GM18861 (cell line): ENCODE data around the gene N4BP2L1.

Experiments
- ATAC-seq: cut with Tn5 transposase; IDR thresholded peaks from one replicate; pipeline ENCODE4 v1.9.1; 2021; ENCODE audit not compliant: unreplicated experiment

Gene N4BP2L1

DNA sequence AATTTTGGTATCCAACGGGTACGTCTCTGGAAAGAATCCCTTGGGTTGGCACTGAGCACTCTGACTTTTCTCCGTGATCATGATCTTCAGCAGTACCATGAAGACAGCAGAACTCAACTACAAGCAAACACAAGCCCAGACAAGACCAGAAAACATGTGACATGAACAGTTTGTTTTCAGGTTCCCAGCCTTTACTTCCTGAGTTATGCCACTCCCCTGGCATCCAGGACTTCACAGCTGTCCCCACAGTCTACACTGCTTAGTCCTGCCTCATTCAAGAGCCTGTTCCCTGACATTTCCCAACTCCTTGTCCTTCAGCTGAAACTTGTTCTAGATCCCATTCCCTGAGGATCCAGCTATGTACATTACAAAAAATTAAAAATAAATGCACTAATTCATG lies 4.9 kb upstream of the N4BP2L1 start:
- no peak for ATAC-seq

DNA sequence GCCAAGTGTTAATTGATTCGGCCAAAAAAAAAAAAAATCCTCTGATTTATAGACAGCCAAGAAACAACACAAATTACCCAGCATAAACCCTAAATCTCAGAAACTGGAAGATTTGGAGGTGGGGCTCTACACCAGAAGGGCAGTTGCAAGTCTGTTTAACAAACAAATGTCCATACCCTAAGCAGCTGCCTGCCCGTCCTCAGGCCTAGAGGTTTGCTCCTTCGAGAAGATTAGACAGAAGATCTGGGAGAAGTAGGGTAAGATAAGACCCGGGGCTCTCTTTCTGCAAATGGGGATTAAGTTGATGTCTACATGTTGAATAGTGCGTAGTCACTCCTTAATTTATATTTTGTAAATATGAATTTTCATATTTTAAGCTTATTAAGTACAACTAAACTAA lies 3.4 kb upstream of the N4BP2L1 start:
- no peak for ATAC-seq

DNA sequence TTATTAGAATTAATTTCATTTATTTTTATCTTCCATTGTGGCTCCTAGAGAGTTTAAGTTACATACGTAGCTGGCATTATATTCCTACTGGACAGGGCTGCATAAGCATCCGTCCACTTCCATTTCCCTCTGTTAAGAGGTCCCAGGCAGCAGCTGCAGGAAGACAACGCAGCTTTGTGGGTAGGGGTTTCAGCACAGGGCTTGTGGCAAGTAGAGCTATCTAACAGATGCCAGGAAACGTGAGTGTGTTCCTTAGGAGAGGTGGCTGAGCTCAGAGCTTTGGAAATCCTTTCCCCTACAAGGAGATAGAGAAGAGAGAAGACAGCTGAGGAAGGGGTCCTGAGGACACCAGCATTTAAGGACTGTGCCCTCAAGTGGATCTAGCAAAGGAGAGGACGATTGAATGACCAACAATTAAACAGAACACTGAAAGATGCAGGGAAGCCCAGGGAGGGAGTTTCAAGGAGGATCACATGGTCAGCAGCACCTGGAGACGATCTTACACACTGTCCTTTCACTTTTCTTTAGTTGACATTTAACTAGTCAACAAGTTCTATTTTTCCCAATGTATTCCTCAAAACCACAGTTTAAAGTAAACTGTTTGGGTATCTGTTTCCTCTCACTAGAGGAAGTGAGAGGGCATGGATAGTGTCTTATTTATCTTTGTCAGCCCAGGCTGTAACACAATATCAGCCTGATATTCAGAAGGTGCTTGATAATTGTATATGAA lies 2.3 kb upstream of the N4BP2L1 start:
- ATAC-seq: no peak

DNA sequence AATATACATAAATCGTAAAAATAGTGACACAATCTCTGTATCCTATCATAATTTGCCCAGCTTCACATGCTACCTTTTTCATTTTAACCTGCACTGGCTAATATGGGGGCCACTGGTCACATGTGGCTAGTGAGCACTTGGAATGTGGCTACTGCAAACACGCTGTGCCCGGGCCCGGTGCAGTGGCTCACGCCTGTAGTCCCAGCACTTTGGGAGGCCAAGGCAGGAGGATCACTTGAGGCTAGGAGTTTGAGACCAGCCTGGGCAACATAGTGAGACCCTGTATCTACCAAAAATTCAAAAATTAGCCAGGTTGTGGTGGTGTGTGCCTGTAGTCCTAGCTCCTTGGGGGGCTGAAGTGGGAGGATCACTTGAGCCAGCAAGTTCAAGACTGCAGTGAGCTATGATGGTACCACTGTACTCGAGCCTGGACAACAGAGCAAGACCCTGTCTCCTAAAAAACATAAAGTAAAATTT lies 1.5 kb upstream of the N4BP2L1 start:
- no peak for ATAC-seq

DNA sequence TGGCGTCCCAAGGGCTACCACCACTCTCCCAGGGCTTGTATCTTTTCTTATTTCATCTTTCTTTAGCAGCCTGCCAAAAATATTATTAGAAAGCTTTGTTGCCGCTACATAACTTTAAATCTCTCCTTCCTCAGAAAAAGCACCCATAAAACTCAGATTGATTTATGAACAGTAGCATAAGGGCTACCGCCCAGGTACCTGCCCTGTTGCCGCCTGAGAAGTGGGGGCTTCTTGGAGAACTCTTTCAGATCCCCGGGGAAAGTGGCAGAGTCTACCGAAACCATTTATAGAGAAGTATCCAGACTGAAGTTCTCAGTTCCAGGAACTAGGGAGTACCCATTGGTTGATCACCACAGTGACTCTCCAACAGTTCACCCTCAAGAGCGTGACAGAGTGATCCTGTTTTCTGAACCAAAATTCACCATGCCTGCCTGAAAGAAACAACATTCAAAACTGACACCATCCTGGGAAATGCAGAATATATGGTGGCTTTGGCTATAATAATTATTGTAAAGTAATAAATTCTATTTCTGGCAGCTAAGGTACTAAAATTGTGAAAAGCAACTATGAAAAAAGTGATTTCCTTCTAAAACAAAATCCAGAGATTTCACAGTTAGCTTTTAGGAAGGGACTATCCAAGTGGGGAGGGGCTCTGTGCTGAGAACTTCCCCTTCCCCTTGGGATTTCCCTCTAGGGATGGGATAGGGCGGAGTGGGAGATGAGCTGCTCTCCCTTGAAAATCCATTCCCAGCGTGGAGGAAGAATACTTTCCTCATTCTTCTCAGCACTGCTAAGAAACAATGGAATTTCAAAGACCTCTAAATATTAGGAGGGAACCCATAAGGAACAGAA lies 877 bp upstream of the N4BP2L1 start:
- ATAC-seq: no peak

DNA sequence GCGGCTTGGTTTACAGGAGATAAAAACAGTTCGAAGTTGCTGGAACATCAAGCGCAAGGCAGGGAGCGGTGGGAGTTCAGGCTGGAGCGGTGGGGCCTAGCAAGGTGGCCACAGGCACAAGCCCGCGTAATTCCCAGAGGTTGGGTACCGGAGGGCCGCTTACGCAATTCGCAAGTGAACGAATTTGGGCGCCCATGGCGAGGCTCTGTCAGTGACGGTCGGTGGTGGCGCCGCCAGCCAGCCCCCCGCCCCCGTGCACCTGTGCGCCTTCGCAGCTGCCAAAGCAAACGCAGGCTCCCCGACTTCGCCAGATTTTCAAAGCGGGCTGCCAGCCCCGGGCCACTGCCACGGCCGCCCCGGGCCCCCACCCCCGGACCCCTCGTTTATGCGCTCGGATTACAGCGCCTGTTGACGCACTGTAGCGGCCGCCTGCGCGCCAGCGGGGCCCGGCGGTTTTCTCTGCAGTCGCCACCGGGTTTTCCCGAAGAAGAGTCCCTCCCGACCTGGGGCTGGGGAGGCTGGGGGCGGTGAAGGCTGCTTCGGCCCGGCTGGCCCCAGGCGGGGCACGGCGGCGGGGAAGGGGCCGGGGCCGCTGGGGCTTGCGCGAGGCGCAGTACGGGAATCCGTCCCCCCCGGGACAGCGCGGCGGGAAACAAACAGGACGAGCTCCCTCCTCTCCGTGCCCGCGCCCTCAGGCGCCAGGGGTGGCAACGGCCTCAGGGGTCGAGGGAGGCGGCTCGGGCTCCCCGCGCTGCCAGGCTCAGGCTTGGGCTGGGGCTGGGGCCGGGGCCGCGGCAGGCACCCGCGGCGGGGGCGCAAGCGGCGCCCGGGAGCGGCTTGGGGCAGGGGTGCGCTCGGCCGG lies 709 bp downstream of the N4BP2L1 start:
- ATAC-seq: peak; percentile 5

DNA sequence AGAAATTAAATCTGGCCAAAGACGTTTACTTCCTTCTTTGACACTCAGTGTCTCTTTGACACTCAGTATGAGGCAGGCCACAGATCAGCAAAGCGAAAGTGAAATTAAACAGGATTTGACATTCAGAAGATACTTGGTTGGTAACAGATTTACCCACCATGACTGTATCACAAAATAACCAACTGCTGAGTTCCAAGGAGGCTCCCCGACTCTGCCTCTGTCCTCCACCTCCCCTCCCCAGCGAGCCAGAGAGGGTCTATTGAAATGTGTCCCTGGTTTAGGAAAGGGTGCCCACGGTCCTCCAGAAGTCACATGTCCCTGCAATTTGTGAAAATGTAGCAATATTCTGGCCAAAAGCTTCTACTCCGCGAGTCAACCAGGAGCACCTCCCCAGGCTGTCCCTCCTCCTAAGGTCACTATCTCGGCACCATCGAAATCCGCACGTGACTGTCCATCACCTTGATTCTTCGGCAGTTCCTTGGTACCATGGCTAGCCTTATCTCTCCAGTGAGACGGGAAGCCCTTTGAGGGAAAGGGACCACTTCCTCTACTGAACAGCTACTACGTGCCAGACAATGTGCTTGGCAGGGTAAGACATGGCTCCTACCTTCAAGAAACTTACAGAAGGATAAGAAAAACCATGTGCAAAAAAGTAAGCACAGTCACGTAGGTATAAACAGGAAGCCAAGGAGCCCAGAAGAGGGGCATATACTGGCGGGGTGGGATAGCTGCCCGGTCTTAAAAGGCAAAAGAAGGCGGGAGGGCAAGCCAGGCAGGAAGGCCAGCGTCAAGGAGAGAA lies 1.5 kb downstream of the N4BP2L1 start:
- ATAC-seq: peak; percentile 44

DNA sequence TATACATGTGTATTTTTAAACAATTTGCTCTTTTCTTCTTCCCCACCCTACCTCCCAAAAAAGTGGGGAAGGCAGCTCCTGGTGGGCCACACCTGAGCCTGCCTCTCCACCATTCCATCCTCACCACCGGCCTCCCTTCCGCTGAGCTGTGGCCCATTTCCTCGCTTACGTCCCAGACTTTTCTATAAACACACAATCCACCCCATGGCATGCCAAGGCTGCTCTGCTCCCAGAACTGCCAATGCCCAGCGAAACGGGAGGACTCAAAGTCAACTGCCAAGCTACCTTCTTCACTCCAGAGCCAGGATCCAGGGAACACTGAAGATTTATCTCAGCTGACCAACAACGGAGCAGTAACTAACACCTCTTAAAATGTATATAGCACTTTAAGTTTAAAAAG lies 2.8 kb downstream of the N4BP2L1 start:
- no peak for ATAC-seq

DNA sequence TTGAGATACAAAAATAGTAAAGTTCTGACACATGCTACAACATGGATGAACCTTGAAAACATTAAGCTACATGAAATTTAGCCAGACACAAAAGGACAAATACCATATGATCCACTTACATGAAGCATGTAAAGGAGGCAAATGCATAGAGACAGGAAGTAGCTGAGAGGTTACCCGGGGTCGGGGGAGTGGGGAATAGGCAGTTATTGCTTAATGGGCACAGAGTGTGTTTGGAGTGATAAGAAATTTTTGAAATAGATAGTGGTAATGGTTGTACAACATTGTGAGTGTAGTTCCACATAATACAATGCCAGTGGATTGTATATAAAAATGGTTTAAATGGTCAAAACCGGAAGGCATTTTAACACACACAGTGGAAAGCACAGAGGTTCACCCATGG lies 4.3 kb downstream of the N4BP2L1 start:
- no peak for ATAC-seq

DNA sequence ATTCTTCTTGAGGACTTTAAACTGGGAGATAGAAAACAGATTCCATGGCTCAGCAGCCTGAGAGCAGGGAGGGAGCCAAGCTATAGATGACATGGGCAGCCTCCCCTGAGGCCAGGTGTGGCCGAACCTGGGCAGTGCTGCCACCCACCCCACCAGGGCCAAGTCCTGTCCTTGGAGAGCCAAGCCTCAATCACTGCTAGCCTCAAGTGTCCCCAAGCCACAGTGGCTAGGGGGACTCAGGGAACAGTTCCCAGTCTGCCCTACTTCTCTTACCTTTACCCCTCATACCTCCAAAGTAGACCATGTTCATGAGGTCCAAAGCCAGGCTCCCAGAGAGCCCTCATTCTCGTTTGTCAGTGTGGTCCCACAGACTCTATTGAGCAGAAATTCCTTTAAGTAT lies 8.1 kb downstream of the N4BP2L1 start:
- no peak for ATAC-seq

DNA sequence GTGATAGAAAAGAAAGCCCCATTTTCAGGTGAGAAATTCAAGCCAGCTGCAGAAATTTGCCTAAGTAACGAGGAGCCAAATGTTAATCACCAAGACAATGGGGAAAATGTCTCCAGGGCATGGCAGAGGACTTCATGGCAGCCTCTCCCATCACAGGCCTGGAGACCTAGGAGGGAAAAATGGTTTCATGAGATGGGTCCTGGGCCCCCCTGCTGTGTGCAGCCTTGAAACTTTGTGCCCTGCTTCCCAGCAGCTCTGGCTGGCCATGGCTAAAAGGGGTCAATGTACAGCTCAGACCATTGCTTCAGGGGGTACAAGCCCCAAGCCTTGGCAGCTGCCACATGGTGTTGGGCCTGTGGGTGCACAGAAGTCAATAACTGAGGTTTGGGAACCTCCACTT lies 9.9 kb downstream of the N4BP2L1 start:
- ATAC-seq: no peak

DNA sequence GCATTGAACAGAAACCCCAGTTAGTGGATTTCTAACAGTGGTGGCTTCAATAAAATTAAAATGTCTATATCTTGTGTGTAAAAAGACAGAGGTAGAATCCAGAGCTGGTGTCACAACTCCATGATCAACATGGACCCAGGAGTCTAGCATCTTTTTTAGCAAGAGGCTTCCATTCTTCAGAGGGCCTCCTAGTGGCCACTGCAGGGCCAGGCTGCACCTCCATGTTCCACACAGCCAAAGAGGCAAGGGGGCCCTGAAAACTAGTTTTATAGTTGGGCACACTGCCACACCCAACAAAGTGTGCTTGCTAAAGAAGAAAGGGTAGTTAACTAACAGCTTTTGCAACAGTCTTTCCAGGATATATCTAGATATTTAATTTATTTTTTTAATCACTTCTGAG lies 12.9 kb downstream of the N4BP2L1 start:
- ATAC-seq: no peak

DNA sequence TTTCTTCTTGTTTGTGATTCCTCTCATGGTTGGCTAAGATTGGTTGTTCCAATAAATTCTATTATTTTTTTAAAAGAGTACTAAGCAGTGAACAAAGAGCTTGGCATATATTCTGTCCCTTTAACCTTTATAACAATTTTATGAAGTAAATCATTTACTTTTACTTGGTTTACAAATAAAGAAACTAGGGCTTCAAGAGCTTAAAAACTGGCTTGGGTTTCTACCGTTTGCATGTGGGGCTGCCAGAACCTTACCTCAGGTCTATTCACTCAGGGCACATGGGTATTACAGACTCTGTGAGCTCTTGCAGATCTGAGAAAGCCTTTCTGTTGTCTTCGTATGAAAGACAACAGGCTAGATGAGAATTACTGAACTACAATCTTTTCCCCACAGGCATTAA lies 13.3 kb downstream of the N4BP2L1 start:
- ATAC-seq: no peak

DNA sequence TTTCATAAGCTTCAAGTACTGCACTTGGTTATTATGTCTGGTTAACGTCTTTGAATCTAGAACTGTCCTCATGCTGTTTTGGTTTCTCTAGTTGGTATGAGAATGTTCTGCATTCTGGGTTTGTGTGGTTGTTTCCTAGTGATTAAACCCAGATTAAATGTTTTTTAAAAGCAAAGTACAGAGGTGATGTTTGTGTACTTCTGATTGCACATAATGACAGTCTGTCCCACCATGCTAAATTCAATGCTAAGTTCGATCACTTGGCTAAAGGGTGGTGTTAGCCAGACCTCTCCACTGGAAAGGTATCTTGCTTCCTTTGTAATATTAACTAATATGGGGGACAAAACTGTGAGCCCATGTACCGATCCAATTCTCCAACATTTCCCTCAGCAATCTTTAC lies 14.6 kb downstream of the N4BP2L1 start:
- ATAC-seq: no peak

DNA sequence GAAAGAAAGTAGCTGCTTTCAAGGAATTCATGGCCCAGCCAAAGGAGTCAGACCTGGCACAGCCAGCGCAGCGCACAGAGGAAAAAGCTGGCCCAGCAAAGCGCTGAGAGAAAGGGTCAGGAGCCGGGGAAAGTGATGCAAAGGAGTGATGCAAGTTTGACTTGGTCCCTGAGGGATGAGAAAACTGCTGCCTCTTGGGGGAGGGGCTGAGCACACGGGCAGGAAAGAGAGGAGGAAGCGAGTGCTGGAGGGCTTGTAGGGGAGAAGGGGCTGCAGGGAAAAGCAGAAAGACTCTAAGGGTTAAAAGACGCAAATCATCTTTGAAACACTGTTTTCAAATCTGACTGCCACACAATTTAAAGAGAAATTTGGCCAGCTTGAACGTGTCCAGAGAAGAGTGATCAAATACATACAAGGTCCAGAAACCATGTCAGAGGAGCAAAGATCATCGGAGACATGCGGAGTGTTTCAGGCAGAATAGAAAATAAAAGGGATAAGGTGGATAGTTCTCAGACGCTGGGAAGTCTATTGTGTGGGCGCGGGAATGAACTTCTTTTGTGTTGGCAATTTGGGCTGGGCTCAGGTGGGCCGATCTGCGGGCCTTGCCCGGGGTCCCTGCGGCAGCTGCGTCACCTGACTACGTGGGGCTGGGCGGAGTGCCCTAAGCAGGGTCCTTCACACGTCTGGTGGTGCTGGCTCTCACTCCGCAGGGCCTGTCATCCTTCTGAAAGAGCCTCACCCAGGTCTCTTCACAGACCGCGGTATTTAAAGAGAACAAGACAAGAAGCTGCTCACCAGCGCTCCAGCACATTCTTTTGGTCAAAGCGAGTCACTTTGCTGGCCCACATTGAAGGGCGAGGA lies 18.1 kb downstream of the N4BP2L1 start:
- no peak for ATAC-seq

DNA sequence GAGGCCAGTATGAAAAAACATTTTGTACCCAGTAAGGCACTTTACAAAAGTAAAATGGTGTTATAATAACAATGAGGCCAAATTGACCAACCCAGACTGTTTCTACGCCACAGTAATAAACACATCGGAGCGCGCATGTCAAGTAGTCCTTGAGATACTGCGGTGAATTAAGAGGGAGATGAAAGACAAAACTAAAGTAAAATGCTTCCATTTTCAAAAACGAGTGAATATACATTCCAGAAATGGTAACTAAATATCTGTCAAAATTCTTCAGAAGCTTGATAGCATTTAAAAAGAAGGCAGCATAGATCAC lies 19.0 kb downstream of the N4BP2L1 start:
- no peak for ATAC-seq

DNA sequence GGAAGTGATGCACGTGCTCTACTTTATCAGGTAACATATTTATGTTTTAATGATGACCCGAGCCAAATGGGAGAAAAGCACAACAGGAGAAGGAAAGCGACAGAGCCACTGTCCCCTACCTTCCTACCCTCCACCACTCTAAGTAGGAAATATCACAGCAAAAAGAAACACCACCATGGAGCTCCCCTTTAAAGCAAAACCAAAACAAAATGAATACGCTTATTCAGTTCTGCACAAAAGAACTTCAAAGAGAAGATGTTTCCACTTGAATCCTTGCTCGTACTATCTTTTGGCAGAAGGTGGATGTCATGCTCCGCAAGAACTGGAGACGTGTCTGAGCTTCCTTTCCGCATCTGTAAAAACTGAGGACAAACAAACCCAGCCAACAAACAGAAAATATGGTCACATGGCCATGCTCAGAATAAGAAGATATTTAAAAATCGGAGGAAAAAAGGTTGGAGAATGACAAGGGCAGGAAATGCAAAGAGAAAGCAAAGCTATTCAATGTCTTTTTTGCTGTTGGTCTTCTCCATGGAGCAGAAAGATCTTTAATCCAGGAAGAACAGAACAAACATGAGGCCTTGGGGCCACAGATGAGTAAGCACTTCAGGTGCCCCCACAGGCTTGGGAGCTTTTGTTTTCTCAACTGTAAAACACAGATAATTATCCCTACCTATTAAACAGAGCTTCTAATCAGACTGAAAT lies 19.5 kb downstream of the N4BP2L1 start:
- ATAC-seq: no peak

DNA sequence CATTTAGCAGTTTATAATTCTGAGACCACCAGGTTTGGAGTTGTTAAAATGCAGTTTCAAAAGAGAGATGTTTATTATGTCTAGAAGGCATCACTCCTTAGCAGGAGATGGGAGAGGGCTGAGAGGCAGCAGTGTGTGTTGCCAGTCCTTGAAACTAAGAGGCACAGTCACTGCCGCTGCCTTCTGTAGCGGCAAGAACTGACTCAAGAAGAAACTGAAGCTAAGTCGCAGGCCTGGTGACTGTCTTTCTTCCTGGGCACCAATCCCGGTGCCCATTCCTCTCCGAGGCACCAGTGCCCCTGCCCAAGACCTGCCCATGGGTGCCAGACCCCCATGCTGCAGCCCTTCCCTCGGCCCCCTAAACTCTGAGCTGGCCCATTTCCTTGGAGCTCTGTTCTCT lies 20.1 kb downstream of the N4BP2L1 start:
- ATAC-seq: no peak

DNA sequence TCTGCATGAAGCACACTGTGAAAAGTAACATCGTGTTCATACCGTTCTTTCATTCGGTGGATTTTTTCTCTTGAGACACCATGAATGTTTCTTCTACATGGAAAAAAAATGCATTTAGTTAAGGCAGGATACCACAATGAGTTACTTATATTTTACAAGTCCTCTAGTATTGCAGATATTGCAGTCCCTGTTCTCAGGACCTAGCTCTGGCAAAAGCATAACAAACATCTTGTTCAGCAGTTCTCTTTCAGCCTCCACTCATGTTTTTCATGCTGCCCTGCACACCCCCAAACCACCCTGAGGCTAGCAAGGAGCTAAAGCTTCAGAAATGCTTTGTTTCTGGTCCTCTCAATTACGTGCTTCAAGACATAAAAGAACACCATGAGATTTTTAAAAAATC lies 24.8 kb downstream of the N4BP2L1 start:
- no peak for ATAC-seq
